SKM-1 (cell line): ENCODE measurements around the gene PPFIA2.

ENCODE experiments used
- DNase-seq: peaks from one replicate; lab custom pipeline; 2025; ENCODE audit not compliant: unreplicated experiment; lab: John Stamatoyannopoulos, UW

PPFIA2 gene

DNA sequence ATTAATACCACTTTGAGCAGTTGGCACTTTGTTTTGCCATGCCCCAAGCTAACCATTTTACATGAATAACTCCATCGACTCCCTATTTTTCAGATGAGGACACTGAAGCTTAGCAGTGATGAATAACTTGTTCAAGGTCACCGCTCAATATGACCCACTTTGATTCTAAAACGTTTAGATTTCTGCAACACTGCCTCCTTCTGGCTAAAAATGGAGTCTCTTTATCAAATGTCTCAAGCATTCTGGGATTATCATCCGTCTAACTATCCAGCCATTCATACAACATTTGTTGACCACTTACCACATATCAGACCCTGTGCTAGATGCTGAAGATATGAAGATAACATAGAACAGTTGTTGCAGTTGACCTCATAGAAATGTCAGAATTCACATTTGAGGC is 298.0 kb downstream of the PPFIA2 start:
- DNase-seq = no peak

DNA sequence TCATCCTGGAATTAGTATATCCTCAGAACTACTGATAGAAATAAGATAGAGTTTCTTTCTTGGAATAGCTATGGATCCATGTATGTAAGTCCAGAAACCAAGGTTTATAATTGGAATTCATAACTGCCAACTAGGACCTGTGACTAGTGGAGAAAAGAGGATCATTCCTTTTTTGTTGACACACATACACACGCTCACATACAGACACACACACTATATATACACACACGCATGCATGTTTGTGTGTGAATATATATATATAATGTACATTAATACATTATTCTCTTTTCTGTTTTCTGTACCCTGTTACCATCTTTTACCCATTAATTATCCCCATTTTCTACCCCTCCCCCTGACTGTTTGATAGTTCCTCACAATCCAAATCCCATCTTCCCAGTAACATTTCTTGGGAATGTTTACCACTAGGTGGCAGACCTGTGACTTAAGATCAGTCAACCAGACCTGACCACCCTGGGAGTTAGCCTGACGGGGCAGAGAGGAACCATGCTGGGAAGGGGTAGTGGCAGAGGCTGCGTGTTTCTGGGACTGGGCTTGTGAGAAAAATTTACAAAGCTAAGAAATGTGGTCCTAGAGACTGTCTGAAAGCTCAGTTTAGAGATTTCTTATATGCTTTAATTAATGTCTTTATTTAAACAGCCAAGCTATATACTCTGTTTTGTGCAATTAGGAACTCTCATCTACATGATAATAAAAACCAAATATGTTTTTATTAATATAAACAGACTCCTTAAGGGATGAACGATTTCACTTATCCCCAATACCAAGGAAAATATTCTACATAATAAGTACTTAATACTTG is 308.0 kb downstream of the PPFIA2 start:
- DNase-seq = no peak

DNA sequence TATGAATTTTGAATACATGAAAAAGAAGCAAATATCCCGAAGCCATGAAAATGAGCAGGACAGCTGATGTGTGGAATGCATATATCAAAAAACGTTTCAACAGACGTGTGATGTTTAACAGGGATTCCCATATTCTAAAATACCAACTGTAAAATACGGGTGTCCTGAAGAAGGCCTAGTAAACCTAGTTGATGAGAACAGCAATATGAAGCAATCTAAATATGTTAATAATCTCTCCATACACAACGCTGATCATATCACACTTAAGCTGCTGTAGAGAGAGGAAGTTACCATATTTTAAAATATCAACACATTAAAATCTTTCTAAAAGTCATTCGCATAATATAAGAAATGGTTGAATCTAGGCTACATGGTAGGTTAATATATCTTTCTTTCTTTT is 317.5 kb downstream of the PPFIA2 start:
- no peak for DNase-seq

DNA sequence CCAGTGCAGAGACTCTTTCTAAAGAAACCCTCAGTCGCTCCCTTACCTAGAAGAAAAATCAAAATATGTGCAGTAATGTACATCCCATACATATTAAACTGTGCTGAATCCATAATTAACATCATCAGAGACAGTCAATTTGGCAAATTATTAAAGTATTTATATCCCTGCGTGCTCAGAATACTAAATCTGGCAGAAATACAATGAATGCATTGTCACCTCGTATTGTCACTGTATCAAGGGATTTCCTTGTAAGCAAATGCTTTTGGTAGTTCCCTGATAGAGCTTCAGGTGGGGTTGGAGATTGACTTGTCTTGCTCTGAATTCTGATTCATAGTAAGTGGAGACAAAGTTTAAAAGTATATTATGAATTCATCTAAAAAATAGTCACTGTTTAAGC is 319.1 kb downstream of the PPFIA2 start:
- no peak for DNase-seq

DNA sequence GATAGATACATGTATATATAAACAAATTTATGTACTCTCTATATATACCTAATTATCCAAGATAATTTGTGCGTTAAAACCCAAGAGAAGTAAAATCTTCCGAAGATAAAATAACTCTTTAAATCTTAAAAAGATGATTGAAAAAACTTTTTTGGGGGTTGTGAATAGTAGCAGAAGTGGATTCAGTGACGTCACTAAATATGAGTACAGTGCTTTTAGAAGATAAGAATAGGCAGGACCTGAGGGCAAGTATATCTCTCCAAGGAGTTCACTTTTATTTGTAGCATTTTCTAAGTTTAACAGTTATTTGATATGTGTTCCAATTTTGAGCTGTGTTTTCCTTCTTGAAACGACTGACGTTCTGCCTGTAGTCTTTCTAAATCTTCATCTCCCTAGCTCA is 319.8 kb downstream of the PPFIA2 start:
- no peak for DNase-seq

DNA sequence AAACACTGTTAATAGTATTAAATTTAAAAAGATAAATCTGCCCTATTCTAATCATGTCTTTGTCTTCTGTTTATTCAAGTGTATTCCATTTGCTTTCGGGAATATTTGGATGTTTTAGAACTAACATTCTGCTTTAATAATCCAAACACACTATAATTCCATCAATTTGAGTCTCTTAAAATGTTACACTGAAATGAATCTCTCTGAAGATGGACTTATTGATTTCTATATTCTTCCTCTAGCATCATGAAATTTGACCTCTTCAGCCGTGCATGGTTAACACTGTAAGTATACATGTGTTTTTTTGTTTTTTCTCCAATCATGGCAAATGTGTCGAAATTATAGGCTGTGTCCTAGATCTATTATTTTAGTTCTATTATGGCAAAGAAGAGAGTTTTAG is 342.1 kb downstream of the PPFIA2 start:
- no peak for DNase-seq

DNA sequence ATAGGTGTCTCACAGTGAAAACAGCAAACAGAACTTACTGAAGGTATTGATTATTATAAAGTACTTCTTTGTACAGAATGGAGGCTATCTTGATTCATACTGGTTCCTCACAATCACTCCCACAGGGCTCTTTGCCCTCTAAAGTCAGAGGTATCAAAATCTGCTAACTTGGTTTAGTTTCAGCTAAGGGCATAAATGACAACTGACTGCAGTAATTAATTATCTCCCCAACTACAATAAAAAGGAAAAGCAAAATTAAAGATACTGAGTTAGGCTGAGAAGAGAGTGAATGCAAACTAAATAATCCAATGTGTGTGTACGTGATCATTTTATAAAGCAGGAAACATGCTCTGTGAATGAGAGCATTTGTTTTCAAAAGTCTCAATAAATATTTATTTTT is 342.6 kb downstream of the PPFIA2 start:
- DNase-seq = no peak

DNA sequence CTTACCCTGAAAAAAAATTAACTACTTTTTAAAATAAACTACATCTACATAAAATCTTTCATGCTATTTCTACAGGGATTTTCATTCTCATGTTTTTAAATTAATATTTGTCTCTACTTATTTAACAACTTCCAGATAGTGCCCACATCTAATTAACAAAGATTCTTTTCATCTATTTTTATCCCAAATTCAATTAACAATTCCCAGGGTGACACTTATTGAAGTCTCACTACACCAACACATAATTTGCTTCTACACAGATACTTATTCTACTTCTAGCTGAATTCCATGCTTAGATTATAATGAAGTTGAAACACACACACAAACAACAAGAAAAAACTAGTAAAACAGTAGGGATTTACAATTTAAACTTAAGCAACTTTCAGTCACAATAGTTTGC is 344.7 kb downstream of the PPFIA2 start:
- no peak for DNase-seq

DNA sequence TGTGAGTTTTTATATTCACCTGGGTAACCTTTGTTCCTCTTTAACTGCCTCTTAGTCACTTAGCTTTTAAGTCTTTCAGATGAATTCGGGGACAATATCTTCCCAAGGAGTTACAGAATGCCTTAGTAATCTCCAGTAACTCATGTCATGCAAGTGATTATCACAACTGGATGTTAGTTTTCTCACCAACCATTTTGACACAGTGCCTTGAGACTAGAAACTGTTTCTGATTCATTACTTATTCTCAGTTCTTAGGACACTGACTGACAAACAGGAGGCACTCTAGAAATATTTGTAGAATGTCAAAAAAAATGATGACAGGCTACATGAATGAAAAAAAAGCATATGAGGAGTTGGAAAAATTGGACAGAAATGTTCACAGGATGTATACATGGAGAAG is 346.2 kb downstream of the PPFIA2 start:
- DNase-seq = no peak

DNA sequence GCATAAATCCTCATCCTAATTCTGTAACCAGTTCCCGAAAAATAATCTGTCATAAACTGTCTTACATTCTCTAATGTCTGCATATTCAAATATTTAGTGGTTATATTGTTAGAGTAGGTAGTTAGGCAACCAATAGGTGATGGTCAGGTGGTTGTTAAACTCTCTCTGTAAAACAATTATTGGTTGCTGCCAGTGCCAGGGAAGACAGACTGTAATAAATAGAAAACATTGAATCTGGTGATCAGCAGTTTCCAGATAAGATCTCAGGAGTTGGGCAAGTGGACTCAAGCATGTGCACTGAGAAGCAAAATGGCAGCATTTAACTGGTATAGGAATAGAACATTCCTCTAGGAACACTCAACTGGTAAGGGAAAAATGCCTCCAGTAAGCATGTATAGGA is 355.8 kb downstream of the PPFIA2 start:
- DNase-seq = no peak

DNA sequence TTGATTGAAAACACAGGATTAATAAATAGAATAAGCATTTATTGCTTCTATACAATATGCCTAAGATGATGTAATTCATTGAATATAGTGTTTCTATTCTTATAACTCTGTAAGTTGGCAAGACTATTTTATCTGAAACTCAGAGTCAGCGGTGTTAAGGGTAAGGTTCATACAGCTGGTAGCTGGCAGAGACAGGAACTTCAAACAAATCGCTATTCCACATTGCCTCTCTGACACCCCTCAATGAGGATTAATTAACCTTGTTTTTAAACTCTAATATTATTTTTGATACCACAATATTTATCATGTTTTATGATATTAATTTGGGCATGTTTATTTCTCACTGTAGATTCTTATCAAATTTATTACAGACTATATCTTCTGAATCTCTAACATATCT is 357.9 kb downstream of the PPFIA2 start:
- DNase-seq = no peak

DNA sequence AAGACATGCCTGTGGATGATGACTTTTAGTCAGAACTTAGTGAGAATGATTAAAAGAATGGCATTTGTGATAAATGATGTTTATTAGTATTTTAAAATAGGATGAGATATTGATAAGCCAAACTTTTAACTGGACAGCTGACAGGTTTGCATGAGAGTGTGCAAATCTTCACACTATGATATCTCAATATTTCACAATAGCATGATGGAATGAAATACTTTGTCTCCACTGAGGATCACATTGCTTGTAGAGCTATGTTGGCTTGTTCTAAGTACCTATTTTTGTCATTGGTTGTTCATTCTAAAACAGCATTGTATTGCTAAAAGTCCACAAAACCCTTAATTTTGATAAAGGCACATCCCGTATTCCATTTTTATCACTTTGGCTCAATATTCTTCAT is 359.1 kb downstream of the PPFIA2 start:
- no peak for DNase-seq

DNA sequence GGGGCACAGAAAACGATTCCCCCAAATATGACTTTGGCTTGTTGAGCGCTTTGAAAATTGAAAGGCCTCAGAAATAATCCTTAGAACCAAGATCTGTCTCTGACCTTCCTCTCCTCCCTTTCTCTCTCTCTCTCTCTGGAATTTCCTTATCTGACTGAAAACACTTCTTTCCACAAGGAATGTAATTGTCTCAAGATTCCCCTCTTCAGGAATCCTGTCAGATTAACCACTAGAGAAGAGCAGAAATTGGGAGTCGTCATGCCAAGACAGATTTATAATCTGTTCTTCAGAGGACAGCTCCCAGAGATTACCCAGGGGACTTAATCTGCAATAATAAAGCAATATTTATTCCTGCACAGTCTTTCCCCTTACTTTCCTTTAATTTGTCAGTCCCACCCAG is 363.7 kb downstream of the PPFIA2 start:
- DNase-seq = no peak

DNA sequence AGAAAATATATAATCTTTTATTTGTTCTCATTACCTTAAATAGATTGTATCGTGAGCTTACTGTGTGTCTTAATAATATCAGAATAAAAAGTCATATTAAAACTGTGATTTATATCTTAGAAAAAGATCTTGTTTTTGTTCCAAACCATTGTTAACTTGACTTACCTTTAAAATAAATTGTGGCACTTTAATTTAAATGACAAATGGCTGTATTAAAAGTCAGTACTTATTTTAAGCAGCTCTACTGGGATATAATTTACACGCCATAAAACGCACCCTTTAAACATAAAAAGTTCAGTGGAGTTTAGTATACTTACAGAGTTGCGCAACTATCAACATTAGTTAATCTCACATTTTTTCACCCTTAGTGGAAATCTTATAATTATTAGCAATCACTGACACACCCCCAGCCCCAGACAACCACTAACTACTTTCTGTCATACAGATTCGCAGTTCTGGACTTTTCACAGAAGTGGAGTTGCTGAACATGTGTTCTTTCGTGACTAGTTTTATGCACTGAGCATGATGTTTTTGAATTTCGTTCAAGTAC is 369.5 kb downstream of the PPFIA2 start:
- no peak for DNase-seq

DNA sequence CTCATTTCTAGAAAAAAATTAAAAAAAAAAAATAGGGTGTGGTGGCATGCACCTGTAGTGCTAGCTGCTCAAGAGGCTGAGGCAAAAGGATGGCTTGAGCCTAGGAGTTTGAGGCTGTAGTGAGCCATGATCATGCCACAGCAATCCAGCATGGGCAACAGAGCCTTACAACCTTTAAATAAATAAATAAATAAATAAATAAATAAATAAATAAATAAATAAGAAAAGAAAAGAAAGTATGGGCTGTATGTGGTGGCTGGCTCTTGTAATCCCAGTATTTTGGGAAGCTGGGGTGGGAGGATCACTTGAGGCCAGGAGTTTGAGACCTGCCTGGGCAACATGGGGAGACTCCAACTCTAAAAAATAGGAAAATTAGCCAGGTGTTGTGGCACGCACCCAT is 373.0 kb downstream of the PPFIA2 start:
- DNase-seq = no peak

DNA sequence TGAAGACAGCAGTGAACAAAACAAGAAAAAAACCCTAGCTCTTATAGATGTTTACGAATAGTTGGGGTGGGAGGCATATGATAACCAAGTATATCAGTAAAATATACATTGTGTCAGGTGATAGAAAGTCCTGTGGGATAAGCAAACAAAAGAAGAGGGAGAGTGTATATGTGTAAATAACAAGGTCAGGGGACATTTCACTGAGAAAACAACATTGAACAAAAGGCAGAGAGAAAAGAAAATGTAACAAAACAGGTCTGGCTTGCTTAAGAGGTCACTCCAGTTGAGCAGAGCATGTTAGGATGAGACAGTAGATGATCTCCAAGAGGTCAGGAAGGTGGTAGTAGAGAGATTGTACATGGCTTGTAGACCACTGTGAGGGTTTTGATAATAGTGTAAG is 377.2 kb downstream of the PPFIA2 start:
- no peak for DNase-seq

DNA sequence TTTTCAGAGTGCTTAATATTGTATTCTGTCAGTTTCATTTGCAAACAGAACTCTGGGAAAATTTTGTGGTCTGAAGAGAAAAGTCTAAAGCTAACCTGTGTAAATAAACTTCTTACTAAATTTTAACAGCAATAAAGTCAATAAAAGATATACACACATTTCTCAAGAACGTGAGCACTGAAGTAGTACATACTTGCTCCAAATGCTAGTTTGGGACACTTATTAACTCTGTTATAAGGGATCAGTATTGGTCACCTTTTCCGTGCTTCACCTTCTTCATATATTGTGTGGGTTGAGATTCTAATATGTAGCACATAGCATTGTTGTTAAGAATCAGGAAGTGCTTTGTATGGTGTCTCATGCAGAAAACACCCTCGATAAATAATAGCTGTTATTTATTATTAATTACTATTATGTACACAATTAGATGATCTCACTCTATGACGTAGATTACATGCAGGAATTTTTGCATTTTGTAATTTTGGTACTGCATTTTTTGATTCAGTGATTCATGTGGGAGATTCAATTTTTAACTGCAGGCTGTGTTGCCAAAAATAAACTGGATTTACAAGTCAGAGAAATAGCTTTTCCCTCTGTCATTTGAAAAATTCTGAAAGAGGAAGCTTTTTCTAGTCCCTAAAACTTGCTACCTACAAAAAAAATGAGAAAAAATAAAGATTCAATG is 380.4 kb downstream of the PPFIA2 start:
- no peak for DNase-seq

DNA sequence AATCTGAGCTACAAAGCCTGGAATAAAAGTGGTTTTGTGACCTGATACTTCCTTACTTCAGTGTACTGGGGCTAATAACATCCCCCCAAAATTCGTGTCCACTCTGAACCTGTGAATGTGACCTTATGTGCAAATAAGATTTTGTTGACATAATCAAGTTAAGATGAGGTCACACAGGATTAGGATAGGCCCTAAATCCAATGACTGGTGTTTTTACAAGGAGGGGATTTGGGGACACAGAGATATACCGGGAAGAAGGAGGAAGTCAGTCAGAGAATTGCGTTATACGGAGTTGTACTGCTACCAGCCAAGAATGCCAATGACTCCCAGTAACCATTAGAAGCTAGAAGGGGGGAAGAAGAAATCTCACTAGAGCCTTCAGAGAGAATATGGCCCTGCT is 381.4 kb downstream of the PPFIA2 start:
- DNase-seq = no peak

DNA sequence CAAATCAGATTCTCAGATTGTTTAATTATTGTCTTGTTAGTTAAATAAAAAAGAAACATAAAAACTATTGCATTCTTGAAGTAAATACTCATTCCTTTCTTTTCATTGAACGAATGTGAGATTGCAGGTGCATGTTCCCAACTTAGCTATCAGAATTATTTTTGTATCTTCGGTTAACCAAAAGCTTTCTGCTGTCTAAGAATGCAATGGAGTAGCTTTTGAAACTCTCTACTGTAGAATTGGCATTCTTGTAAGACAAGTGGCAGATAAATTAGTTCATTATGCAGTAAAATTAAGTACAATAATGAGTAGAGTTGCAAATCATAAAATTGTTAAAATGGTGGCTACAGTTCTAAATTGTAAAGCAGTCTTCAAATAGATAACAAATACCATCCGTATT is 383.2 kb downstream of the PPFIA2 start:
- DNase-seq = no peak

DNA sequence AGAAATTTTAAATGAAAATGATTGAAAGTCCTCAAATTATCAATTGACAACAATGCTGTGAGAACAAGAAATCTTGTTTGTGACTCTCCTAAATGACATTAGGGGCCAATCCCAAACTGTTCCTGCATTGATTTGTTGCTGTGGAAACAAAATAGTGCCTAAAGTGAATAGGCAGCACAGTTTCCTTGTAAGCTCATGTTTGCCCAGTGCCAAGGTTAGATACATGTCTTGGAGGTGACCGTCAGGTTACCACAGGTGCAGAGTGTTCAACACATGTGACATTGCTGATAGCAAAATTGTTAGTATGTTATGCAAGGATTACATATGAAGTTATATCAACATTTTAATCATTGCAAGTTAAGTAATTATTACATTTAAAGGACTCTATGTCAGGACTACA is 388.7 kb downstream of the PPFIA2 start:
- no peak for DNase-seq

DNA sequence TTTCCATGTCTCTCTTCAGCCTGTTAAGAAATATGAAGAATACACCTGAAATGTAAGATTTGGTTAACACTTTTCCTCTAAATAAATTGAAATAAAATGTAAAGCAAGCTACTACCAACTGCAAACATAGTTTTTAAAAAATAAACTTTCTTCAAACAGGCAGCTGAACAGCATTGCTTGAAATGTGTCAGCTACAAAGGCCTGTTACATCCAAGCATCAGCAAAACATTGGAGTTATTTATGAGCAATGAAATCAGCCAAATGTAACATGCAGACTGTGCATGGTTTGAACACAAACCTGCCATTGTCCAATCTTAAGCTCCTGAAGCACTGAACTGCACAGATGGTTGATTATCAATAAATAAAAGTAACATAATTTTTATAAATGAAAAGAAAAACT is 390.0 kb downstream of the PPFIA2 start:
- no peak for DNase-seq

DNA sequence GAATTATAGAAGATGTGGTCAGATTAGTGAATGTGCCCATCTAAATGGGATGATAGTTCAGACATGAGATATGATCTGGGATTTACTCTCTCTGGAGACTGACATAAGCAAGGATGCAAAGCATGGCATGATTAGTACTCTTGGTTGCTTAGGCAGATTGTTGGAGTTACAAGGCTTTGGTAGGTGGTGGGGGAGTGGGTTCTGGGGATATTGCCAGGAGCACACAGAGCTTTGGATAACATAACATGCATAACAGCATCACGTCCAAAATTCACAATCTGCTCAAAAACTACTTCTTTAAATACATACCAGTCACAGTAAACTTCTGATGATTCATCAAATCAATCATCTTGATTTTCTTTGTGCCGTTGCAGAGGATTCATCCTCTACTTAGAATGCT is 393.9 kb downstream of the PPFIA2 start:
- DNase-seq = no peak

DNA sequence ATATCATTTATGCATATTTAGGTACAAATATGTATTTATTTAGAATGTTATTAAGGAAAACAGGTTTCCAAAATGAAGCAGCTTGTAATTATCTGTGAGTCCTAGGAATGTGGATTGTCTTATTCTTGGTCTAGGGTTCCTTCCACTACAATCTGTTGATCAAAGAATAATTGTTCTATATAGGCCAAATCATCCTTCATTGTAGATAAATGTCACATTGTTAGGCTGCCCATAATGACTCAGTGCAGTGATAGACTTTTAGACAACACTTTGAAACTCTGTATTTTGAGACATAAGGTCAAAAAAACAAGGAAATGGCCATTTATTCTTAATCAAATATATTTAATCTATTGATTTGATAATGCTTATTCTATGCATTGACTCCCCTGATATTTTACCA is 398.2 kb downstream of the PPFIA2 start:
- no peak for DNase-seq
